SHP77 (cell line): Measurements from ENCODE around the gene NKD1.

Experiments used
- DNase-seq, 2 experiments: peaks; one replicate each; lab custom pipeline; 2025; lab: John Stamatoyannopoulos, UW

Gene NKD1

DNA sequence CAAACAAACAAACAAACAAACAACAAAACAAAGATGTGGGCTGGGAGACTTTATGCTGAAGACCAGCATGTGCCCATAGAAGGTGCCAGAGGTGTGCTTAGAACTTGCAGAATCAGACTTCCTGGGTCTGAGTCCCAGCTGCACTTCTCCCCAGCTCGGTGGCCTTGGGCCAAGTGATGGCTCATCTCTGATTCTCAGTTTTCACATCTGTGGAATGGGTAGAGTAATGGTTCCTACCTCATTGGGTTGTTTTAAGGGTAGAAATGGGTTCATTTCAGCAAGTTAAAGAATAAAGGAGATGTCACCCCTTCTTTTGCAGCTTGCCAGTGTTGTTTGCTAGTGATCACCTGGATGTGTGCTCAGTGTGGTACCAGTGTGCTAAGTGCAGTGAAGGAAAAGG is 10.7 kb downstream of the NKD1 start:
- no peak for DNase-seq

DNA sequence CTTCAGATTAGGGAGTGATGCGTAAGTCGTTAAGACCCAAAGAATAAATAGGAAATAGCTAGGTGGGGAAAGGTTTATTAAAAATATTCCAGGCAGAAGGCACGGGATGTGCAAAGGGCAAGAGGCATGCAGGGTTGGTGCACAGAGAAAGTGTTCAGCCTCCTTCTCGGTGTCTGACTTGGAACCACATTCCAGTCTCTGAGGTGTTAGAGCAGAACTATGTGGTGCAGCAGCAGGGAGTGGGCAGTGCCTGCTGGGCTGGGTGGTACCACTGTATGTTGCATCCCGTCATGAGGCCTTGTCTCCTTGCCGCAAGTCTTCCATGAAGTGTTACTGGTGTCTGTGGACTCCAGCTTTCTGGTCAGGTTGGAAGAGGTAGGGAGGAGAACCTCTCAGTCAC is 11.1 kb downstream of the NKD1 start:
- DNase-seq = no peak

DNA sequence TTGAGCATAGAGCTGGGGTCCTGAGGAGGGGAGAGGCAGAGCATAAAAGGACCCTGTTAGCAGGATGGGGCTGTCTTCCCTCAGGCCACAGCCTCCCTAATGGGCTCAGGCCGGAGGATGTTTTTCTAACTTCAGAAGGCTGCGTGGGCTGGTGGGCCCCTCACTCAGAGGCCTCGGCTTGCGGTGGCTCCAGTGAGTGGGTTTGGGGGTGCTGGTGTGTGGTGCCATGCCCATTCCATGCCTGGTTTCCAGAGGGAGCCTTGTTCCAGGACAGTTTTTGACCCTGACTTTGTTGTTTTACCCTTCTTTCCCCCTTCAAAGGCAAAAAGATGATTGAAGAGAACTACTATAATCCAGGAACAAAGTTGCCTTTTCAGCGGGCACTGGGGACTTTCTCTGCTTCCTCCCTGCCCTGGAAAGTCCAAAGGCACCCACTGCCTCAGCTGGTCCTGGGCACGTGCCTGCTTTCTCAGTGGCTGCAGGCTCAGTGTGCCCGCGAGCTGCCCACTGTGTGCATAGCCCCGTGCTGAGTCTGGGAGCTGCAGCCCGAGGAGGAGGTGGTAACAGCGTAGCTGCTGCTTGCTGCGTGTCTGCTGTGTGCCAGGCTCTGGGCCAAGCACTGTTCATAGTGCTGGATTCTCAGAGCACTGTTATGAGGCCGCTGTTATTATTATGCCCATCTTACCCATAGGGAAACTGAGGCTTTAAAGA is 11.8 kb downstream of the NKD1 start:
- no peak for DNase-seq

DNA sequence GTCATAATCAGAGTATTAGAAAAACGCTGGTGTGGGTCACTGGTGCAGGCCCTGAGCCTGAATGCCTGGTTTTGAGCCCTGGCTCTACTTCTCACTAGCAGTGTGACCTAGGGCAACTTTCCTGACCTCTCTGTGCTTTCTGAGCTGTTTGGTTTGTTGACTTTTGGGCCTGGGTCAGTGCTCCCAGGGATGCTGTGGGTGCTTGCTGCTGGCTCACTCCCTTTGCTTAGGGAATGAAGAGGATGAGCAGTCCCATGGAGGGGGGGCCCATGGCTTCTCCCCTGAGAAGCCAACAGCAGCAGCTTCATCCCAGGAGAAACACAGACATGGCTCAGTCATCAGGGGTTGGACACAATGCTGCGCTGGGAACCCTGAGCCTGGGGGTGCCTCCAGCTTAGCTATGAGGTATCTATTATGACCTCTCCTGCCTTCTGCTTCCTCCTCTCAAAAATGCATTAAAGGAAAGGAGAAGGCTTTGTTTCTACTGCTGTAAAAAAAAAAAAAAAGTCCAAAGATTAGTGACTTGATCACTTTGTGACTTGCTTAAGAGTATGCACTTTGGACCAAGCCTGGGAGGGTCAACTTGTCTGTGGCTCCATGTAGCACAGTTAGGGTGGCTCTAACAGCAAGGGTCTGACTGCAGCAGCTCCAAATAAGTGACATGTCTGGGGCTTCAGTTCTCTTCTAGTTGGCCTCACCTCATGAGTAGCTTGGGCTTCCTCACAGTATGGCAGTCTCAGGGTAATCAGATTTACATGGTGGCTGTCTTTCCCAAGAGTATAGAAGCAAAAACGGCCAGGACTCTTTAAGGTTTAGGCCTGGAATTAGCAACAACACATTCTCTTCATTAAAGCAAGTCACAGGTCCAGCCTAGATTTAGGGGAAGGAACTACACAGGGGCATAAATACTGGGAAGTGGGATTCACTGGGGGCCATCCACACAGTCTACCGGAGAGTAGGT is 13.0 kb downstream of the NKD1 start:
- no peak for DNase-seq

DNA sequence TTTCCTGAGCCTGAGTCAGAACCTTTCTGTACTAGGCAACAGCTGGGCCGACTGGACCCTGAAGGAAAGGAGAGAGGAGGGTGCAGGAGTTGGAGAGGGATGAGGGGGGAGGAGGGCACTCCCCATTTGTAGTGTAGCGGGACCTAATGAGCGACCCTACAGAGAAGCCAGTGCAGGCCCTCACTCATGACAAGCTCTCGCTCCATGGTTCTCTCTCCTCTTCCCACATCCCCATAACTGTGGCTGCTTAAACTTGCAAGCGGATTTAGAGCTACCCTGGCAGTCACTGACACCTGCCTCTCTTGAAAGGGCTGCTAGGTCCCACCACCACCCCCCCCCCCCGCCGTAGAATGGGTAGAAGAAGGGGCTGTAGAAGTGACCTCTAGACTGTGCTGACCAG is 14.5 kb downstream of the NKD1 start:
- DNase-seq = no peak

DNA sequence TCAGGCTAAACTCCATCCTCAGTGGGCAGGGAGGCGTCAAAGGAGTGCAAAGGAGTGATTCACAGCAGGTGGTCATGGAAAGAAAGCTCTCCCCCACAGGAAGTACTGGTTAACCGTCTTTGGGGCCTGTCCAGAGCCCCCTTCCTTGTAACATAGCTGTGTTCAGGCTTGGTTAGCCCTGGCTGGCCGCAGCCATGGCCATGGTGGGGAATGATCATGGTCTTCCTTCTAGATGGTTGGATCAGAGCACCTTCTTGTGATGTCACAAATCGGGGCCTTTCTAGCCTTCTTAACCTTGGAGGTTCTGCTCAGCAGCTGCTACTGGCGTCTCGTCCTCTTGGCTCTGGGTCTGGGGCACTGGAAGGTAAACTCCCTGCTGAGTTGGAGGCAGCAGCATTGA is 15.8 kb downstream of the NKD1 start:
- DNase-seq = no peak

DNA sequence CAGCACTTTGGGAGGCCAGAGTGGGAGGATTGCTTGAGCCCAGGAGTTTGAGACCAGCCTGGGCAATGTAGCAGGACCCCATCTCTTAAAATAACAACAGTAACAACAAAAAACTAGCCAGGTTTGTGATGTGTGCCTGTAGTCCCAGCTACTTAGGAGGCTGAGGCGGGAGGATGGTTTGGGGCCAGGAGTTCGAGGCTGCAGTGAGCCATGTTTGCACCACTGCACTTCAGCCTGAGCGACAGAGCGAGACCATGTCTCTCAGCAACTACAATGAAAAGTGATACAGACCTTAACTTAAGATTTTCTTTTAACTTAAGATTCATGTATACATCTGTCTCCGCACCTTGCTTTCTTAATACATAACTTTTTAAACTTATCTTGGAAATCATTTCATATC is 17.2 kb downstream of the NKD1 start:
- DNase-seq = no peak

DNA sequence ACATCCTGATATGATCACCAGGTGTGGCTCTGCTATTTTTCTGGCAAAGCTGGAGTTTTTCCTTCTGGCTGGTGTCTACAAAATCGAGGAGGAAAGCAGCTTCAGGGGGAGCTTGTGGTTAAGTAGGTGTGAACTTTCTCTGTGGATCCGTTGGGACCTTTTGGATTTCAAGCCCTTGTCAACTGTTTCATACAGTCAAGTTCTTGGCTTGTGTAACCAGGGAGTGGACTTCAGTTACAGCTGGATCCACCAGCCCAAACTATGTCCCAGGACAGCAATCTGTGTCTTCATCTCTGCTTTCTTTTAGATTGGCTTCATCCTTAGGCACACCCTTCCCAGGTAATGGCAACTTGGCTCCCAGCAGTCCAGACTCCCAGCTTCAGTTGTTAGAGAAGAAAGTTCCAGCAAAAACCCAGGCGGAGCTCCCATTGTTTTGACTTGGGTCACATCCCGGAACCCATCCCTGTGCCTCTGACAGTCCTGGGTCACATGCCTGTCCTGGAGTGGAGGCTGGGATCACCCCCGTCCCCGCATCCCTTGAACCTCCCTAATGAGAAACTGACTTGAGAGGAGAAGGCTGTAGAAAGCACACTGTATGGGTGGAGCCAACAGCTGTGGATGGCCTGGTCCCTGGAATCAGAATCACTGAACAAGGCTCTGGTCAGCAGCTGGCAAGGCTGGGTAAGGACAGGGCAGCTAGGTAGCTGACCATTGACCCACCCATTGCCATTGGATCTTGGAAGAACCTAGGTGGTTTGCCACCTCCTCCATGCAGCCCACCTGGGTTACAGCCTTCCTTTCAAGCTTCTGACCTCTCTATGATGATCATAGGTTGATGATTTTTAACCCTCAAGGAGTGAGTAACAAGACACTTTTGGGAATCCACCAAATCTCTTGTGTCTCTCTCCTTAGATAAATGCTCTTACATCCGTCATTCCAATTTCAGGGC is 18.1 kb downstream of the NKD1 start:
- DNase-seq = no peak

DNA sequence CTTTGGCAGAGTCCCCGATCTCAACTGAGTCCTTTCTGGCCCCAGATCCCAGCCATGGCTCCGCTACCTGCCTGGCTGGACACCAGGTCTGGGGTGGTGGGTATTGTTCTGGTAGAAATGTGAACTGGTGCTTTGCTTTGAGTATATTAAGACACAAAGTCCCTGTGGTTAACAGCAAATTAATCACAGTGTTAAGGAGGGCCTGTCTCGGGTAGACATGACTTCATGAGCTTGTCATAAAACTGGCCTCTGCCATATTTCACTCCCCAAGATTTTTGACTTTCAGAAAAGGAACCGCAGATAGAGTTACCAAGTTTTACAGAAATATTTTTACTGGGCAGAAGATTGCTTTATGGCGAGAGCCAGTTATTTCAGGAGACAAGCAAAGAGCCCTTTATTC is 19.5 kb downstream of the NKD1 start:
- no peak for DNase-seq

DNA sequence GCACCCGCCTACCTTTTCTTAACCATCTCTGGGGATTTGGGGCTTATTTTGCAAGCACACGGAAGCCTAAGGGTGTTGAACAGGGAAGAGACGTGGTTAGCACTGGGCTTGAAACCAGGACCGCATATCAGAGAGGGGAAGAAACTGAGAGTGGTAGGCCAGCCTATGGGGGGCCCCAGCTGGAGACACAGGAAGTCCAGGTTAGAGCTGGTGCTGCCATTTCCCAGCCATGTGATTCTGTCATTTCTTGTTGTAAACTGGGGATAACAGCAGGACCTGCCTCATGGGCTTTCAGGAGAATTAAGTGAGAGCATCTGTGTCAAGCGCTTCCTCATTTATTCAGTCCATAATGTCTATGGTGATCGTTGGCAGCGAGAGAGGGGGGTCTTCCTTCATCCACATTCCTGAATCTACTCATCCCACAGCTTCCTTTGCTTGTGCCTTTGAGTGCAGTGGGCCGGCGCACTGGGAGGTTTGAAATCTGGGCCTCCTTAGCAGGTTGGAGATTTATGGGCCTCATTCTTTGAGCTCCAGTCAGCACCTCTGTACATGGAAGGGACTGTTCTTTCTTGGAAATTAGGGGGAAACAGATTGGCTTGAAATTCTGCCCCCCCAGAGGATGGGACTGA is 20.1 kb downstream of the NKD1 start:
- no peak for DNase-seq

DNA sequence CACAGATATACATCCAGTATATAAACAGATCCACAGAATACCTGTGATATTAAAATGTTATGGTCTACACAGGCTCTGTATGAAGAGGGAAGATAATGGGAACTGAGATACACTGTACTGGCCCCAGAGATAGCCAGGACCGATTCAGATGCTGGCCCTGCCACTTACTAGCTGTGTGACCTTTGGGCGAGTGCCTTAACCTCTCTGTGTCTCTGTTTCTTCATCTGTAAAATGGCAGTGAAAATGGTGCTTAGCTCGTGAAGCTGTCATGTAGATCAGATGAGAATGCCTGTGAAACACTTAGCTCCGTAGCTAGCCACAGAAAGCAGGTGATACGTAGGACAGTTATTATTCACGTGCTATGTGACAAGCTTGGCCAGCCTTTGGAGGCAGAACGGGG is 22.2 kb downstream of the NKD1 start:
- no peak for DNase-seq

DNA sequence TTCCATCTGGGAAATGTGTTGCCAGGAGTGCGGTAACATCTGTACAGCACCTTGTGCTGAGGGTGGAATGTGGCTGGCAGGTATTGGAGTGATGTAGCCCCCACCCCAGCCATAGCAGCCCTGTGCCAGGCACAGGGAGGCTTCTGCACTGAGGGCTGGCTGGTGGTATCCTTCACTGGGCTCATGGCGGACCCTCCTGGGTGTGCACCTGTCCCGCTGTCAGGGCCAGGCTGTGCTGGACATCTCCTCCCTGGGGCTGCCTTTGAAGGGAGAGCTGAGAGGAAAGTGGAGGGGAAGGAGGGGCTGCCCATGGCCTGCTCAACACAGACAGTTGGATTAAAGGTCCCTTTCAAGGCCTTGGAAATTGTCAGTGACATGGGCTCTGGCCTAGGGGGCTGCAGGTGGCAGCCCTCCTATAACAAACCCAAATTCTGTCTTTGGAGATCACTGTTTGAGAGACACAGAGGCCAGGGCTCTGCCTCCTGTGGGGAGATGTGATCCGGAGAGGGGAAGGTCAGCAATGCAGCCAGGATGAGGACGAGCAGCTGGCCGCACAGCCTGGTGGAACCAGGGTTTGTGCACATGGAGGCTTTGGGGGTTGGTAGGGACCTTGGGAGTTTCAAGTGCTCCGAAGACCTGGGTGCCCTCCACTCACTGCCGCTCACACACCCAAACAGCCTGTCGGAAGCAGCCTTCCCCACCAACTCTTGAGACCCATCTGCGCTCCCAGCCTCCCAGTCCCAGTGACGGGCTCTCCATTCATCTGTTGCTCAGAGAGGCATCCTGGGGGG is 22.8 kb downstream of the NKD1 start:
- no peak for DNase-seq

DNA sequence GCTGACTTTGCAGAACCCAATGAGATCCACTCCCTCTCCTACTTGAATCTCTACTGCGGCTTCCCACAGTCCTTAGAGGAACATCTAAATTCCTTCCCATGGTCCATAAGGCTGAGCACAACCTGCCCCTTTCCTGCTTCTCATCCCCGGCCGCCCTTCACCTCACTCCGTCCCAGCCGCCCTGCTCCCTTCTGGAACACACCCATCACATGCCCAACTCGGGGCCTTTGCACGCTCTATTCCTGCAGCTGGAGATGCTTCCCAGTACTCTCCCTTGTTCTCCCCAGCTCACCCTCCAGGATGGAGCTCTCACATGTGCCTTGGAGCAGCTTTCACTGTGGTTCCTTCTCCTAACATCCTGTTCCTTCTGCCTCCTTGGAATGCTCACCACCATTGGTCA is 23.6 kb downstream of the NKD1 start:
- no peak for DNase-seq

DNA sequence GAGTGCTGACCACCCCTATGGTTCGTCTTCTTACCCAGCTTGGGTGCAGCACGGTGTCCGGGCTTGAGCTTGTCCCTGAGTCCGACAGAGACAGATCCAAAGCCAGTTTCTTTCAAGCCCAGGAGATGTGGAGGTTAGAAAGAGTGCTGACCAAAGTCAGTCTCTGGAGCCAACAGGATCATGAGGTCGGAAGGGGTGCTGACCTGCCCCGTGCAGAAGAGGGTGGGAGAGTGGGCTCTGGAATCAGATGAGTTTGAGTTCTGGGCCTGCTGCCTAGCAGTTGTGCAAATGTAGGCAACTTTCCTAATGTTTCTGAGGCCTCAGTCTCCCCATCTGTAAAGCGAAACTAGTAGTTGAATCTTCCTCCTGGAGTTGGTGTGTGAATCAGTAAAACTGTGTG is 24.5 kb downstream of the NKD1 start:
- DNase-seq = no peak

DNA sequence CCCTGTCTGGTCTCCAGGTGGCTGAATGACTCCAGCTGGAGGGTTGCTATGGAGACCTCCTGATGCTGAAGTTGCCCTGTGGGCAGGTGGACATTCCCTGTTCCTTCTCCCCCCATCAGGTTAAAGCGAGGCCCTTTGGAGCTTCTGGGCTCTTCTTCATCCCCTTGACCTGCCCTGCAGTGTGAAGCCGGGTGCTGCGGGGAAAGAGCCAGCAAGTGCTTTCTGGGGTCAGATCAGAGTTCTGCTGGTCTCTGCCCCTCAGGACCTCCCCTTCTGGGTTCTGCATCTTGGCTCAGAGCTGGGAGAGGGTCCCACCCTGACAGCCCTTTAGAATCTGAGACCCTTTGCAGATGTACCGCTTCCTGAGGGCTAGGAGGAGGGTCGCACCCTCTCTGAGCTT is 25.1 kb downstream of the NKD1 start:
- no peak for DNase-seq

DNA sequence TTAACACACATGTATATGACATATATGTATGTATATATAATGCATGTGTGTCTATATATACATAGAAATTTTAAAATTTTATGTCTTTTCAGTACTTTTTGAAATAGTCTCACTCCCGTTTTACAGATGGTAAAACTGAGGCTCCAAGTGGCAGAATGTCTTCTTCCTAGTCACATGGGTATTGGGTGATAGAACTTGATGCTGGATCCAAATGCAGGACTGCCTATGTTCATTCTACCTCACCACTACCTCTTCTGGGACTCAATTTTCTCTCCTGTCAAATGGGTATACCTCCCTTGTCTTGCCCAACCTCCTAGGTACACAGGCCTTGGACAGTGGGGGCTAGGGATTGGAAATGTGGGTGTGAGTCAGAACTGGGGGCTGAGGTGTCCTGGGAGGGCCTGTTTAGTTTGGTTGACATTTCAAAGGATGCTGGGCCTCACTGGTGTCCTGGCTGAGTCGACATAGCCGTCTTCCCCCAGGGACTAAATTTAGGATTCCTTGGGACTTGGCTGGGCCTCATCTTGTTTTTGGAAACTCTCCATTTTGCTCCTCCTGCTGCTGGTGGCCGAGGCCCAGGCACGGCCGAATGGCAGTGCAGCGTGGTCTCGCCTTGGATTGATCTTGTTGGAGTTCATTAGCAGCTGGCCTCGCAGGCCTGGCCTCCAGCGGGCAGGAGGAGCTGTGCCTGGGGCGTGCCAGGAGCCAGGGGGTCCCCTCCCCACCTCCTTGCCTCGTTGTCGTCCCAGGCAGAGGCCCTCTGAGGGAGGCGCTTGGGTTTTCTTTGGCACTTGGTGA is 25.9 kb downstream of the NKD1 start:
- no peak for DNase-seq

DNA sequence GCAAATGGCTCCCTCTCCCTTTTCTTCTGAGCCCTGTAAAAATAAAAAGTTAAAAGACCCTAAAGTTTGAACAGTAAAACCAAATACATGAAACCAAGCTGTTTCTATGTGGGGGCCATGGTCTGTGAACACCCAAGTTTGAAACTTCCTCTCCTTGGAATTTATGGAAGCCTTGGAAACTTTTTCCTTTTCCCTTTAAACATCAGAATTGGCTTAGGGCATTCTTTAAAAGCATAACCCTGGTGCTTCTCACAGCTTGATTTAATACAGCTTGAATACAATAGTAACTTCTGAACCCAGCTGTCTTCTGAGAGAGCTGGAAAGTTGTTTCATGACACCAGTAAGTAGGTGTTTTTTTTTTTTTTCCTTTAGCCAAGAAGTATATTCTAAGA is 26.5 kb downstream of the NKD1 start:
- no peak for DNase-seq

DNA sequence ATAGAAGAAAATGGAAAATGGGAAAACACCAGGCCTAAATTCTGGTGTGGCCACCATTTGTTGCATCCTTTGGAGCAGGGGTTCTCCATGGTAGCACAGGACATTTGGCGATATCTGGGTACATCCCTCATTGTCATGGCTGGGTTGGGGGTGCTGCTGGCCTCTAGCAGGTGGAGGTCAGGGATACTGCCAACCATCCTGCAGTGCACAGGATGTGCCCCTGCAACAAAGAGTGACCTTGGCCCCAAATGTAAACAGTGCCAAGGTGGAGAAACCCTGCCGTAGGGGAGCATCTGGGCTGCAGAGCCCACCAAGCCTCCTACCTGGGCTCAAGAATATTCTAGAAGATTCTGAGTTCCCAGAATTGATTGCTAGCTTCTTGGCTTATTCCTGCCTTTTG is 27.5 kb downstream of the NKD1 start:
- no peak for DNase-seq

DNA sequence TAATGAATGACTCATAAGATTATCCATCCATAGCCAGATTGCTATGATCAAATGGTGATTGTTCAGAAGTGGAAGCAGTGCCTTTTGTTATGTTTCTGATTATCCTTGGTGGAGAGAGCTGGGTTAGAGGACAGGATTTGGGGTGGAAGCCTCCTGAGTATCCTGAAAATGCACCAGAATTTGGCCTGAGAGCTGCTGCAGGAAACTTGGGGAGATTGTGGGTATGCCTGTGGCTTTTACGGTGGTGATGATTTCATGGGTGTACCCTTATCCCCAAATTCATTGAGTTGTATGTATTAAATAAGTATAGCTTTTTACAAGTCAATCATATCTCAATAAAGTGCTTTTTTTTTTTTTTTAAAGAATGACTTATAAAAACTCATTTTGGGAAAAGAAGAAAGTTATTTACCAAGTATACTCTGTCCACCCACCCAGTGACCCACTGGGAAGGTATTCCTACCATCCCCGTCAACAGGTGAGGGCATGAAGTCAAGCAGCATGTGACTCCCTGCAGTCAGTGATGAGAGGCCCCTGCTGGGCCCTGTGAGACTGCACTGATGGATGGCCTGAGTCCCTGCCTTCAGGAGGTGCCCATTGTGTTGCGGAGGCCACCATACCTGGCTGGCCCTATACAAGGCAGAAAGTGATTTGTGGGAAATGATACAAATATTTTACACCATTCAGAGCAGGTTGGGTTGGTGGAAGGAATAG is 28.4 kb downstream of the NKD1 start:
- no peak for DNase-seq

DNA sequence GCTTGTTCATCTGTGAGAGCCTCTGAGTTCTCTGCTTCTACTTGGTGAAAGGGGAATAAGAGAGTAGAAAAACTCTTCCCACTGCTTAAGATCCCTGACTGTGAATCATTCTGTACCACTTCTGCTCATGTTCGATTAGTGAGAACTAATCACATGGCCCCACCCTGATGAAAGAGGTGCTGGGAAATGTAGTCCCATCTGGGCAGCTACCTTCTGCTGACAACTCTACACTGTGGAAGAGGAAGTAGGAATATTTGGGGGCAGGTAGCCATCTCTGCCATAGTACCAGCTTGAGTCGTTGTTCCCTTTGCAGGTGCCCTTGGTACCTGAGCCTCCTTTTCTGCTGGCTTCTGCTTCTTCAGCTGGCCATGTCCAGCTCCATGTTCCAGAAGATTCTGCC is 29.9 kb downstream of the NKD1 start:
- no peak for DNase-seq
